KMS-11 (cell line): Measurements from ENCODE around the gene NR2E3.

Source experiments
- H2AFZ ChIP-seq: fragments of 200-600 bp; sonication (generic); 2 replicates; pipeline ENCODE4 v1.6.1; 2016; ENCODE audit warnings: antibody characterized with exemption, mixed run types, low read depth
- H3K27ac ChIP-seq: fragments of 200-600 bp; sonication (generic); 2 replicates; pipeline ENCODE4 v1.6.1; 2016; ENCODE audit warnings: mild to moderate bottlenecking, mixed run types
- H3K27me3 ChIP-seq: fragments of 200-600 bp; sonication (generic); 2 replicates; pipeline ENCODE4 v1.6.1; 2017; ENCODE audit warnings: mild to moderate bottlenecking, low read depth, mixed run types, moderate library complexity; ENCODE audit not compliant: insufficient read depth
- H3K36me3 ChIP-seq: fragments of 200-600 bp; sonication (generic); 2 replicates; pipeline ENCODE4 v1.6.1; 2017; ENCODE audit warnings: mild to moderate bottlenecking, mixed run types; ENCODE audit not compliant: insufficient read depth
- H3K4me1 ChIP-seq: fragments of 200-600 bp; sonication (generic); 2 replicates; pipeline ENCODE4 v1.6.1; 2016; ENCODE audit warnings: mild to moderate bottlenecking, low read depth, mixed run types; ENCODE audit not compliant: poor library complexity, severe bottlenecking
- H3K4me2 ChIP-seq: fragments of 200-600 bp; sonication (generic); 2 replicates; pipeline ENCODE4 v1.7.0; 2016; ENCODE audit warnings: mild to moderate bottlenecking, mixed run types
- H3K4me3 ChIP-seq: fragments of 200-600 bp; sonication (generic); IDR thresholded peaks from 2 replicates; pipeline ENCODE4 v1.6.1; 2017; ENCODE audit warnings: low read depth, low read length, mixed read lengths; ENCODE audit not compliant: insufficient read depth
- H3K79me2 ChIP-seq: fragments of 200-600 bp; sonication (generic); 2 replicates; pipeline ENCODE4 v1.6.1; 2016; ENCODE audit warnings: low read depth, mixed run types; ENCODE audit not compliant: insufficient read depth
- H3K9ac ChIP-seq: fragments of 200-600 bp; sonication (generic); 2 replicates; pipeline ENCODE4 v1.6.1; 2016; ENCODE audit warnings: mild to moderate bottlenecking, mixed run types
- H4K20me1 ChIP-seq: fragments of 200-600 bp; sonication (generic); 2 replicates; pipeline ENCODE4 v1.6.1; 2016; ENCODE audit warnings: mild to moderate bottlenecking, mixed run types; ENCODE audit not compliant: insufficient read depth
- TF ChIP-seq, protein P1 (sequence below): fragments of 200-600 bp; sonication (generic); conservative IDR thresholded peaks from 2 replicates; pipeline ENCODE4 v1.6.1; 2017; ENCODE audit warnings: low read depth, mild to moderate bottlenecking, antibody characterized with exemption, low read length, moderate library complexity, mixed read lengths

The NR2E3 gene

DNA sequence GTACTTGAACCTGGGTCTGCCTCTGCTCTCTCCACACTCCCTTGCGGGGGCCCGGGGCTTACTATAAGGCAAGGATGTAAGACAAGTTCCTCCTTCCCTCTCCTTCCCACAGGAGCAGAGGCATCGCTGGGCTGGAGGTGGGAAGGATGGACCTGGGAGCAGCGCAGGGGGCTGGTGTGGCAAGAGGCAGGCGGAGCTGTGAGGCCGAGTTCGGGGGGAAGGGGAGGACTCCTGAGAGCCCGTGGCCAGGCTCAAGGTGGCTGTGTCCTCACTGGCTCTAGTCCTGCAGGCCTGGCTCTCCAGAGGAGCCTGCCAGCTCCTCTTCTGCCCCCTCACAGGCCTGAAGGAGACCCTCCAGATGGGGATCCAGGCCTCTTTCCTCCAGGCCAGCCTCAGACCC is 1.0 kb upstream of the NR2E3 start:
- Histone ChIP-seq H4K20me1 (no peaks in the 10 kb centered on the region), H3K4me3 (no peak overlapping the region), H2AFZ (no peak overlapping the region), H3K36me3 (no peaks in the 10 kb centered on the region), H3K27me3 (no peaks in the 10 kb centered on the region), H3K27ac (no peak overlapping the region), H3K4me2 (no peak overlapping the region), H3K4me1 (no peaks in the 10 kb centered on the region), H3K9ac (no peak overlapping the region), H3K79me2 (no peaks in the 10 kb centered on the region)
- TF ChIP-seq, protein P1, sequence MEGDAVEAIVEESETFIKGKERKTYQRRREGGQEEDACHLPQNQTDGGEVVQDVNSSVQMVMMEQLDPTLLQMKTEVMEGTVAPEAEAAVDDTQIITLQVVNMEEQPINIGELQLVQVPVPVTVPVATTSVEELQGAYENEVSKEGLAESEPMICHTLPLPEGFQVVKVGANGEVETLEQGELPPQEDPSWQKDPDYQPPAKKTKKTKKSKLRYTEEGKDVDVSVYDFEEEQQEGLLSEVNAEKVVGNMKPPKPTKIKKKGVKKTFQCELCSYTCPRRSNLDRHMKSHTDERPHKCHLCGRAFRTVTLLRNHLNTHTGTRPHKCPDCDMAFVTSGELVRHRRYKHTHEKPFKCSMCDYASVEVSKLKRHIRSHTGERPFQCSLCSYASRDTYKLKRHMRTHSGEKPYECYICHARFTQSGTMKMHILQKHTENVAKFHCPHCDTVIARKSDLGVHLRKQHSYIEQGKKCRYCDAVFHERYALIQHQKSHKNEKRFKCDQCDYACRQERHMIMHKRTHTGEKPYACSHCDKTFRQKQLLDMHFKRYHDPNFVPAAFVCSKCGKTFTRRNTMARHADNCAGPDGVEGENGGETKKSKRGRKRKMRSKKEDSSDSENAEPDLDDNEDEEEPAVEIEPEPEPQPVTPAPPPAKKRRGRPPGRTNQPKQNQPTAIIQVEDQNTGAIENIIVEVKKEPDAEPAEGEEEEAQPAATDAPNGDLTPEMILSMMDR: no peak

DNA sequence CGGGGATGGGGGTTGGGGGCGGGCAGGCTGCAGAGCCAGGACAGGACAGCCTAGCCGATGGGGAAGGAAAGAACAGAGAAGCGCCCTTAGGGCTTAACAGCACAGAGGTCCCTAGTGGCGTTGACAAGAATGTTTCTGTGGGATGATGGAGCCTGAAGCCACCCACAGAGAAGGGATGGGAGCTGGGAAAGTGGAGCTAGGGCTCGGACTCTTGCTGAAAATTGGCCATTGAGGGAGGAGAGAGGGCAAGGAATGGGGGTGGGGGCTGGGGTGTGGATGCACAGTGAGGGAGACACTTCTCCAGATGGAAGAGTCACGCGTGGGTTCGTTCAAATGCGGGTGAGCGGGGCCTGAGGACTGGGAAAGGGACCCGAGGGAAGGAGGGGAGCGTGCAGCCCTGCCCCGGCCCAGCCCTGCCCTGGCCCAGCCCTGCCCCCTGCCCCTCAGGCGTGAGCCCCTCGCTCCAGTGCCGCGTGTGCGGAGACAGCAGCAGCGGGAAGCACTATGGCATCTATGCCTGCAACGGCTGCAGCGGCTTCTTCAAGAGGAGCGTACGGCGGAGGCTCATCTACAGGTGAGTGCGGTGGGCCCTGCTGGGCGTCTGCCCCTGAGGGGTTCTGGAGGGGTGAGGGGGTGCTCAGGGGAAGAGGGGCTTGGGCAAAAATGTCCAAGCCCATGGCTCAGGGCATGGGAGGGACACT is 832 bp downstream of the NR2E3 start:
- H2AFZ ChIP-seq: no peak overlapping the region
- no peaks in the 10 kb centered on the region for H4K20me1 ChIP-seq
- no peaks in the 10 kb centered on the region for H3K4me1 ChIP-seq
- TF ChIP-seq, protein P1: no peak
- no peaks in the 10 kb centered on the region for H3K27me3 ChIP-seq
- H3K36me3 ChIP-seq: no peaks in the 10 kb centered on the region
- H3K4me2 ChIP-seq: no peak overlapping the region
- H3K9ac ChIP-seq: no peak overlapping the region
- no peak overlapping the region for H3K4me3 ChIP-seq
- no peaks in the 10 kb centered on the region for H3K79me2 ChIP-seq
- no peak overlapping the region for H3K27ac ChIP-seq

DNA sequence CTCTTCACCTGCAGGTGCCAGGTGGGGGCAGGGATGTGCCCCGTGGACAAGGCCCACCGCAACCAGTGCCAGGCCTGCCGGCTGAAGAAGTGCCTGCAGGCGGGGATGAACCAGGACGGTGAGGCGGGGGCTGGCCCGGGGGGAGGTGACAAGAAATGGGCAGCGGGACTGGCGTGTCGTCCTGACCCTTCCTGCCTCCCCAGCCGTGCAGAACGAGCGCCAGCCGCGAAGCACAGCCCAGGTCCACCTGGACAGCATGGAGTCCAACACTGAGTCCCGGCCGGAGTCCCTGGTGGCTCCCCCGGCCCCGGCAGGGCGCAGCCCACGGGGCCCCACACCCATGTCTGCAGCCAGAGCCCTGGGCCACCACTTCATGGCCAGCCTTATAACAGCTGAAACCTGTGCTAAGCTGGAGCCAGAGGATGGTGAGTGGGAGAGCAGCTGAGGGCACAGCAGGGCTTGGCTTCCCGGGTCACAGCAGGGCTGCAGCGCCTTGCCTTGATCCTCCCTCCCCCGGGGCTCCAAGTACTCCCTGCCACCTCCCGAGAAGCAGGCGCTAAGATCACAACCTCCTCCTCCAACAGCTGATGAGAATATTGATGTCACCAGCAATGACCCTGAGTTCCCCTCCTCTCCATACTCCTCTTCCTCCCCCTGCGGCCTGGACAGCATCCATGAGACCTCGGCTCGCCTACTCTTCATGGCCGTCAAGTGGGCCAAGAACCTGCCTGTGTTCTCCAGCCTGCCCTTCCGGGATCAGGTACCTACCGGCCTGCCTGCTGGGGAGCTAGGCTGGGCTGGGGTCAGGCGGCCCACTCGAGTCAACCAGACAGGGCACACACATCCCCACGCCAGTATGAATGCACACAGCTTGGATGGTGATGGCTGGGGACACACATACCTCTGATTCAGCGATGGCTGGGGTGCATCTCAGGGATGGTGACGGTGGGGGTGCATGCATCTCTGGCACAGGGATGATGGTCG is 1.7 kb downstream of the NR2E3 start:
- Histone ChIP-seq H3K4me3 (no peak overlapping the region), H3K36me3 (no peaks in the 10 kb centered on the region), H2AFZ (no peak overlapping the region), H3K4me2 (no peak overlapping the region), H3K9ac (no peak overlapping the region), H3K4me1 (no peaks in the 10 kb centered on the region), H4K20me1 (no peaks in the 10 kb centered on the region), H3K27me3 (no peaks in the 10 kb centered on the region), H3K79me2 (no peaks in the 10 kb centered on the region), H3K27ac (no peak overlapping the region)
- TF ChIP-seq, protein P1: no peak

DNA sequence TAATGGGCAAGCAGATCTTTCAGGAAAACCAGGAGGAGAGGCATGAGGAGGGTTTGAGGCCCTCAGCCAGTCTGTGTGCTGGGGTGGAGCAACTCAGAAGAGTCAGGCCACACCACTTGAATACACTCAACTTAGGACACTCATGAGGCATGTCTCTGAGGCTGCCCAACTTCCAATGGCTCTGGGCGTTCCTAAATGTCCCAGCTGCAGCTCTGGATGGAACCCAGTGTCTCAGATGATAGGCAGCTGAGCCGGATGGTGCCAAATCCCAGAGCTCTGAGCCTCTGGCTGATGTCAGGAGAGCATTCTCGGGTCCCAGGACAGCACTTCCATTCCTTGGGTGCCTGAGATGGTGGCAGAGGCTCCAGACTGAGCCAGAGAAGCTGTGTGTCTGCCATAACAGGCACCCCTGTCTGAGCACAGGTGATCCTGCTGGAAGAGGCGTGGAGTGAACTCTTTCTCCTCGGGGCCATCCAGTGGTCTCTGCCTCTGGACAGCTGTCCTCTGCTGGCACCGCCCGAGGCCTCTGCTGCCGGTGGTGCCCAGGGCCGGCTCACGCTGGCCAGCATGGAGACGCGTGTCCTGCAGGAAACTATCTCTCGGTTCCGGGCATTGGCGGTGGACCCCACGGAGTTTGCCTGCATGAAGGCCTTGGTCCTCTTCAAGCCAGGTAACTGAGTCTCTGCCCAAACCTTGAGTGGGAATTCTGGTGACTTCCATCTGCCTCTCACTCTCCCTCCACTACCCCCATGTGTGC is 2.8 kb downstream of the NR2E3 start:
- Histone ChIP-seq H3K79me2 (no peaks in the 10 kb centered on the region), H3K4me1 (no peaks in the 10 kb centered on the region), H4K20me1 (no peaks in the 10 kb centered on the region), H3K27me3 (no peaks in the 10 kb centered on the region), H3K4me3 (no peak overlapping the region), H3K36me3 (no peaks in the 10 kb centered on the region), H3K9ac (no peak overlapping the region), H3K4me2 (no peak overlapping the region), H3K27ac (no peak overlapping the region), H2AFZ (no peak overlapping the region)
- TF ChIP-seq, protein P1: no peak
